SK-N-SH (cell line): Measurements from ENCODE around the gene FRAS1. TPM values are rescaled to one million over a fixed set of nuclear protein-coding genes. Genes with fewer than 3 reads are reported as not detected.

ENCODE experiments used
- CTCF ChIA-PET: fragments of 300-600, 350-600 bp; formaldehyde crosslinking; extraction: SDS; loops from one replicate; lab custom pipeline; 2021; lab: Yijun Ruan, JAX
- POLR2A ChIA-PET: fragments of 350-600 bp; sonication (Branson Sonifier 250); formaldehyde crosslinking; extraction: SDS; loops from one replicate; lab custom pipeline; 2020; ENCODE audit warnings: antibody characterized with exemption, inconsistent platforms; lab: Yijun Ruan, JAX
- DNase-seq: peaks from one replicate; pipeline ENCODE4 v3.0.0; 2012
- H2AFZ ChIP-seq: fragments of 200-600 bp; sonication (generic); 2 replicates; pipeline ENCODE4 v1.8.1; 2016; ENCODE audit warnings: antibody characterized with exemption, mild to moderate bottlenecking, low read depth
- H3F3A ChIP-seq: fragments of 200-600 bp; sonication (generic); replicated peaks from 2 replicates; pipeline ENCODE3; 2016; ENCODE audit warnings: antibody characterized with exemption, mild to moderate bottlenecking; ENCODE audit not compliant: insufficient read depth
- H3K27ac ChIP-seq, 2 experiments: fragments of 200-500 bp in 1 of 2; fragments of 200-600 bp in 1 of 2; sonication (Bioruptor generic) in 1 of 2; sonication (generic), shearing (Covaris generic) in 1 of 2; 2 replicates each; pipeline versions ENCODE4 v1.5.1 to v1.6.1; 2014 to 2016; ENCODE audit warnings: low read depth in 2 of 2, inconsistent platforms in 1 of 2, low read length in 1 of 2, mild to moderate bottlenecking in 1 of 2, mixed read lengths in 1 of 2
- H3K27me3 ChIP-seq: fragments of 200-600 bp; sonication (generic), shearing (Covaris generic); 2 replicates; pipeline ENCODE4 v1.6.1; 2016; ENCODE audit warnings: mixed run types; ENCODE audit not compliant: insufficient read depth
- H3K36me3 ChIP-seq, 2 experiments: fragments of 200-500 bp in 1 of 2; fragments of 200-600 bp in 1 of 2; sonication (Bioruptor generic) in 1 of 2; sonication (generic) in 1 of 2; replicated peaks in 1 of 2; 2 replicates each; pipeline versions ENCODE3 to v1.5.1; 2014 to 2016; ENCODE audit warnings: low read length in 1 of 2, mild to moderate bottlenecking in 1 of 2; ENCODE audit not compliant: insufficient read depth in 2 of 2, control insufficient read depth in 1 of 2
- H3K4me1 ChIP-seq, 2 experiments: fragments of 200-500 bp in 1 of 2; fragments of 200-600 bp in 1 of 2; sonication (Bioruptor generic) in 1 of 2; sonication (generic), shearing (Covaris generic) in 1 of 2; 2 replicates each; pipeline versions ENCODE4 v1.5.1 to v1.6.1; 2014 to 2016; ENCODE audit warnings: low read depth in 1 of 2, low read length in 1 of 2, mixed run types in 1 of 2; ENCODE audit not compliant: insufficient read depth in 2 of 2, control insufficient read depth in 1 of 2
- H3K4me2 ChIP-seq: fragments of 200-600 bp; sonication (generic), shearing (Covaris generic); 2 replicates; pipeline ENCODE4 v1.6.1; 2017; ENCODE audit warnings: mixed run types
- H3K4me3 ChIP-seq, 2 experiments: fragments of 200-500 bp in 1 of 2; fragments of 200-600 bp in 1 of 2; sonication (Bioruptor generic) in 1 of 2; sonication (generic), shearing (Covaris generic) in 1 of 2; 2 replicates each; pipeline versions ENCODE4 v1.5.1 to v1.8.1; 2014 to 2016; ENCODE audit warnings: low read depth in 2 of 2, inconsistent platforms in 1 of 2, low read length in 1 of 2, mild to moderate bottlenecking in 1 of 2, mixed read lengths in 1 of 2, moderate library complexity in 1 of 2
- H3K79me2 ChIP-seq: fragments of 200-600 bp; sonication (generic); 2 replicates; pipeline ENCODE4 v1.8.1; 2017; ENCODE audit warnings: mild to moderate bottlenecking; ENCODE audit not compliant: insufficient read depth
- H3K9ac ChIP-seq: fragments of 200-600 bp; sonication (generic); 2 replicates; pipeline ENCODE4 v1.6.1; 2017; ENCODE audit warnings: mixed run types
- H3K9me2 ChIP-seq: fragments of 200-600 bp; sonication (generic); 2 replicates; pipeline ENCODE4 v1.6.1; 2017; ENCODE audit warnings: mixed run types
- H3K9me3 ChIP-seq: fragments of 200-600 bp; sonication (generic); 2 replicates; pipeline ENCODE4 v1.6.1; 2017; ENCODE audit warnings: mixed run types, mild to moderate bottlenecking, moderate library complexity
- H4K20me1 ChIP-seq: fragments of 200-600 bp; sonication (generic); 2 replicates; pipeline ENCODE4 v1.6.1; 2017; ENCODE audit warnings: mild to moderate bottlenecking, mixed run types; ENCODE audit not compliant: insufficient read depth
- ELF1 ChIP-seq: IDR thresholded peaks from 2 replicates; pipeline ENCODE4 v1.4.0; 2012
- EP300 ChIP-seq, 2 experiments: IDR thresholded peaks; 2 replicates each; pipeline versions ENCODE4 v1.4.0 to v1.6.1; 2012; ENCODE audit warnings: borderline replicate concordance in 1 of 2, low read depth in 1 of 2, low read length in 1 of 2
- EZH2phosphoT487 ChIP-seq: fragments of 200-600 bp; sonication (generic); IDR thresholded peaks from 2 replicates; pipeline ENCODE4 v1.6.1; 2017; ENCODE audit warnings: low read depth, mixed run types, mild to moderate bottlenecking, antibody characterized with exemption, moderate library complexity, borderline replicate concordance
- FOXM1 ChIP-seq: IDR thresholded peaks from 2 replicates; pipeline ENCODE4 v1.4.0; 2012; ENCODE audit warnings: low read depth, mild to moderate bottlenecking
- MAX ChIP-seq: IDR thresholded peaks from 2 replicates; pipeline ENCODE4 v1.4.0; 2012; ENCODE audit warnings: low read depth
- MEF2A ChIP-seq: IDR thresholded peaks from 2 replicates; pipeline ENCODE4 v1.4.0; 2012; ENCODE audit warnings: low read depth, borderline replicate concordance
- MXI1 ChIP-seq: IDR thresholded peaks from 2 replicates; pipeline ENCODE4 v1.6.1; 2012; ENCODE audit warnings: mild to moderate bottlenecking, low read depth, low read length, improper control_type of control experiment
- NRF1 ChIP-seq: IDR thresholded peaks from 2 replicates; pipeline ENCODE4 v1.6.1; 2012; ENCODE audit warnings: low read depth, mild to moderate bottlenecking, low read length
- PBX3 ChIP-seq: IDR thresholded peaks from 2 replicates; pipeline ENCODE4; 2012
- RXRA ChIP-seq: IDR thresholded peaks from 2 replicates; pipeline ENCODE4 v1.4.0; 2012; ENCODE audit warnings: low read depth, mild to moderate bottlenecking, borderline replicate concordance
- SIN3A ChIP-seq: IDR thresholded peaks from 2 replicates; pipeline ENCODE4 v1.6.1; 2012; ENCODE audit warnings: low read depth, mild to moderate bottlenecking, low read length, moderate library complexity, borderline replicate concordance
- SMC3 ChIP-seq: IDR thresholded peaks from 2 replicates; pipeline ENCODE4 v1.6.1; 2012; ENCODE audit warnings: low read depth, low read length, improper control_type of control experiment
- USF1 ChIP-seq: IDR thresholded peaks from 2 replicates; pipeline ENCODE4 v1.4.0; 2012; ENCODE audit warnings: low read depth, borderline replicate concordance
- WGBS: methylation state at CpG from one replicate; pipeline ENCODE4 v1.1.6; 2017; ENCODE audit warnings: low lambda C conversion rate; 5-methylcytosine and 5-hydroxymethylcytosine counted together
- polyA plus RNA-seq, 3 experiments: library from polyadenylated mRNA; depleted of rRNA; stranded (reverse); fragments of >200 nt; gene quantifications; 2 replicates each; pipeline ENCODE4 v1.2.3, GENCODE V29; 2012

FRAS1 gene
- polyA plus RNA-seq, 1 of the 3 experiments (the other 2 are of a cell fraction) = 8.3 TPM

- no peak for TF ChIP-seq MEF2A
- TF ChIP-seq FOXM1 = no peak
- TF ChIP-seq PBX3 = no peak
- no peak for TF ChIP-seq USF1
Observed at GRCh38 chr4:78369679-78370078, 312.6 kb downstream of the FRAS1 start (continued).

- Histone ChIP-seq H3K4me1 (peaks cover 0 to 7% of the 10 kb centered on the region in 2 experiments; a peak in 1 of 4 replicates), H2AFZ (no peak overlapping the region), H3K36me3 (peaks cover 15 to 69% of the 10 kb centered on the region in 2 experiments), H3K4me3 (no peak overlapping the region), H3K9ac (no peak overlapping the region), H3K9me2 (no peaks in the 10 kb centered on the region), H3K27ac (no peak overlapping the region), H3K9me3 (no peaks in the 10 kb centered on the region), H3K79me2 (no peaks in the 10 kb centered on the region), H3K27me3 (no peaks in the 10 kb centered on the region), H4K20me1 (no peaks in the 10 kb centered on the region), H3F3A (no peaks in the 10 kb centered on the region), H3K4me2 (no peak overlapping the region)
- 84% methylated on average over 6 of the region's 6 CpGs for WGBS
- no peak for TF ChIP-seq MAX
- no peak for TF ChIP-seq ELF1
- no peak for TF ChIP-seq NRF1
- TF ChIP-seq EP300 (IDR thresholded peaks at IDR 0.05; ENCODE audit: borderline replicate concordance in 1 of 2, low read depth in 1 of 2, low read length in 1 of 2) = no peak
- no peak for DNase-seq
- ChIA-PET CTCF (interaction anchor here (1.0 kb wide), 1 partner anchor 92 kb away, joined by 3 read pairs; no protein-coding TSS in a partner anchor), POLR2A (no interaction called here)
Observed at GRCh38 chr4:78370631-78371372, 313.7 kb downstream of the FRAS1 start.

GRCh38 chr4:78372355-78372988 is 315.3 kb downstream of the FRAS1 start:
- H3K4me1 ChIP-seq = peaks cover 0 to 7% of the 10 kb centered on the region in 2 experiments; a peak in 1 of 4 replicates
- no peaks in the 10 kb centered on the region for H3K27me3 ChIP-seq
- WGBS = 87% methylated on average over 5 of the region's 5 CpGs
- no peak overlapping the region for H3K9ac ChIP-seq
- POLR2A ChIA-PET = no interaction called here
- no peaks in the 10 kb centered on the region for H3F3A ChIP-seq
- TF ChIP-seq ELF1 (no peak), MXI1 (no peak), SMC3 (no peak), RXRA (no peak), USF1 (no peak), EZH2phosphoT487 (no peak), SIN3A (no peak)
- TF ChIP-seq, all 33 proteins: peak for 0
- DNase-seq = no peak
- H3K79me2 ChIP-seq = no peaks in the 10 kb centered on the region
- H3K4me3 ChIP-seq = no peak overlapping the region
- CTCF ChIA-PET = interaction anchor here (0.6 to 1.5 kb wide), 2 partner anchors 15 to 118 kb away, joined by 3 to 5 read pairs; no protein-coding TSS in a partner anchor
- no peaks in the 10 kb centered on the region for H3K9me3 ChIP-seq
- H3K9me2 ChIP-seq = no peaks in the 10 kb centered on the region
- no peak overlapping the region for H3K4me2 ChIP-seq
- no peak overlapping the region for H2AFZ ChIP-seq
- peaks cover 16 to 71% of the 10 kb centered on the region in 2 experiments for H3K36me3 ChIP-seq
- H3K27ac ChIP-seq = no peak overlapping the region
- no peaks in the 10 kb centered on the region for H4K20me1 ChIP-seq
